Lower leg skin (tissue), 4 donors: Measurements from ENCODE around the gene RAB11FIP3. TPM values are rescaled to one million over a fixed set of nuclear protein-coding genes. Genes with fewer than 3 reads are reported as not detected.
A peak's percentile ranks its signal among the peaks of the same experiment; 100 is the strongest.

ENCODE experiments used
- DNase-seq, 2 donors: peaks; one replicate each; pipeline ENCODE4 v3.0.0-alpha.2; 2019; ENCODE audit warnings: low spot score in 2 of 2
- H3K4me3 ChIP-seq: fragments of 200-600 bp; sonication (generic); 2 replicates; pipeline ENCODE4 v1.5.1; 2017; ENCODE audit warnings: mild to moderate bottlenecking, low read depth; ENCODE audit not compliant: poor library complexity, severe bottlenecking
- CTCF ChIP-seq, 3 donors: fragments of 450-650 bp; IDR thresholded peaks; one replicate each; pipeline ENCODE4 v1.5.1; 2016; ENCODE audit warnings: antibody characterized with exemption in 3 of 3, mild to moderate bottlenecking in 3 of 3, moderate library complexity in 2 of 3
- POLR2A ChIP-seq, 2 donors: fragments of 450-650 bp; IDR thresholded peaks; one replicate each; pipeline ENCODE4 v1.6.1; 2016 to 2017; ENCODE audit warnings: antibody characterized with exemption in 2 of 2, mild to moderate bottlenecking in 1 of 2, moderate library complexity in 1 of 2
- WGBS, 2 donors: methylation state at CpG; one replicate each; pipeline ENCODE4 v1.1.5; 2018; 5-methylcytosine and 5-hydroxymethylcytosine counted together
- intact Hi-C: fragments of 100-400 bp; cut with DNase I; formaldehyde crosslinking; loops from one replicate; pipeline ENCODE4 v1.15.0; 2023; ENCODE audit warnings: low total_unique reads
- total RNA-seq, 4 donors: library from RNA; depleted of rRNA; stranded (reverse); fragments of >200 nt; gene quantifications; one replicate each; pipeline ENCODE4 v1.1.0, GENCODE V29; 2016

The RAB11FIP3 gene
- total RNA-seq, 4 donors from 2014 or later: 22.1 to 66.3 (median 27.7) TPM

GRCh38 chr16:391885-392335 is 33.5 kb upstream of the RAB11FIP3 start:
- WGBS, 2 donors: 74 to 75% methylated on average over 7 of the region's 7 CpGs
- peak in 1 of 2 donors; percentile 90 for DNase-seq
- no peak overlapping the region for H3K4me3 ChIP-seq
- intact Hi-C loops: no loop called here
- TF ChIP-seq POLR2A (IDR thresholded peaks at IDR 0.05) (no peak), CTCF (IDR thresholded peaks at IDR 0.05) (no peak)

- TF ChIP-seq POLR2A (IDR thresholded peaks at IDR 0.05) (no peak), CTCF (IDR thresholded peaks at IDR 0.05) (no peak)
- DNase-seq: no peak
- no peak overlapping the region for H3K4me3 ChIP-seq
- 85 to 94% methylated on average over 7 of the region's 7 CpGs for WGBS, 2 donors
- intact Hi-C loops: no loop called here
Measured at GRCh38 chr16:392450-393030, 32.9 kb upstream of the RAB11FIP3 start.

DNA sequence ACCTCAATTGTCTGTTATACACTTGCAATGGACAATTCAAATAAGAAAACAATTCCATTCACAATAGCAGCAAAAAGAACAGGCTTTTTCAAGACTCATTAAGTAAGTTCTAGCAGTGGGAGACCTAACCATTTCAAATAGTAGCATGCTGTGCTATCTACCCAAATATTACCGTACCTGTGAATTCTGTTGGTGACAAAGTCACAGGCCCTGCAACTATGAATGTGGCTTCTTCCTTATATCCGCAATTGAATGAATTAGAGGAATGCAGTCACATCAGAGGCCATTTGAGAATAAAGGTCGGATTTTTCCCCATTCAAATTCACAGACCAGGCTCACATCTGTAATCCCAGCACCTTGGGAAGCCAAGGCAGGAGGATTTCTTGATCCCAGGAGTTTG is 29.2 kb upstream of the RAB11FIP3 start:
- WGBS, 2 donors: 29 to 30% methylated on average over 3 of the region's 3 CpGs
- no peak overlapping the region for H3K4me3 ChIP-seq
- TF ChIP-seq CTCF (IDR thresholded peaks at IDR 0.05) (no peak), POLR2A (IDR thresholded peaks at IDR 0.05) (no peak)
- DNase-seq: no peak
- intact Hi-C loops: no loop called here

DNA sequence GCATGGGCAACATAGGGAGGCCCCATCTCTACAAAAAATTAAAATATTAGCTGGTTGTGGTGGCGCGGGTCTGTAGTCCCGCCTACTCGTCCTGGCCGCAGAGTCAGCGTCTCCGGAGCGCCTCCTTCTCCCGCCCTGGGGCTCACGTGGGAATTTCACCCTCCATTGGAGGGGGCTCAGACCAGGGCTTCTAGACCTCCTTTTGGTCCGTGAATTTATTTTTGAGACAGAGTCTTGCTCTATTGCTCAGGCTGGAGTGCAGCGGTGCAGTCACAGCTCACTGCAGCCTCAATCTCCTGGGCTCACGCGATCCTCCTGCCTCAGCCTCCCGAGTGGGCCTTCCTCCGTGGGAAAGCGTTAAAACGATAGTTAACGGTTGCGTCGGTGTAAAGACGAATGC is 28.8 kb upstream of the RAB11FIP3 start:
- TF ChIP-seq POLR2A (IDR thresholded peaks at IDR 0.05): no peak
- TF ChIP-seq CTCF (IDR thresholded peaks at IDR 0.05): no peak
- H3K4me3 ChIP-seq: no peak overlapping the region
- WGBS, 2 donors: 5 to 9% methylated on average over 22 of the region's 22 CpGs
- DNase-seq: no peak
- intact Hi-C loops: no loop called here

- TF ChIP-seq POLR2A (IDR thresholded peaks at IDR 0.05) (no peak), CTCF (IDR thresholded peaks at IDR 0.05) (no peak)
- H3K4me3 ChIP-seq: peak within 1 kb of the TSS; percentile 44
- intact Hi-C loops: no loop called here
- no peak for DNase-seq
- WGBS, 2 donors: 0% methylated on average over 45 of the region's 75 CpGs; no CpG with 5 or more reads in 1 of the 2 donors
Measured at GRCh38 chr16:397135-397661, 28.3 kb upstream of the RAB11FIP3 start, which contains the start of gene NME4. Gene NME4 (plus strand): TSS chr16:397199. CDS start chr16:397223, 24 bp downstream.
